IgD-negative memory B cell (primary cell): ENCODE results near the gene MRPL17. TPM values are rescaled to one million over a fixed set of nuclear protein-coding genes. Genes with fewer than 3 reads are reported as not detected.
"Not testable (repeated sequence)": the region's sequence is repeated elsewhere in the genome, so short reads cannot be mapped to it uniquely, and the experiment has no call there.

Source experiments
- H3K27ac Mint-ChIP-seq, 3 donors: one replicate each; pipeline ENCODE4 v1.8.0; 2020 to 2022; ENCODE audit warnings: mild to moderate bottlenecking in 3 of 3, mixed read lengths in 3 of 3, moderate library complexity in 1 of 3
- H3K27me3 Mint-ChIP-seq: one replicate; pipeline ENCODE4 v1.8.0; 2021; ENCODE audit warnings: mixed read lengths
- H3K36me3 Mint-ChIP-seq: one replicate; pipeline ENCODE4 v1.8.0; 2020; ENCODE audit warnings: mild to moderate bottlenecking, mixed read lengths
- H3K4me1 Mint-ChIP-seq, 3 donors: one replicate each; pipeline ENCODE4 v1.8.0; 2020 to 2022; ENCODE audit warnings: mixed read lengths in 3 of 3, mild to moderate bottlenecking in 1 of 3
- H3K4me3 Mint-ChIP-seq, 4 donors: one replicate each; pipeline ENCODE4 v1.8.0; 2020 to 2022; ENCODE audit warnings: mild to moderate bottlenecking in 4 of 4, mixed read lengths in 4 of 4, moderate library complexity in 3 of 4
- H3K9me3 Mint-ChIP-seq, 3 donors: one replicate each; pipeline ENCODE4 v1.8.0; 2020 to 2021; ENCODE audit warnings: mixed read lengths in 3 of 3, mild to moderate bottlenecking in 1 of 3
- polyA plus RNA-seq: library from polyadenylated mRNA; unstranded; fragments of 300-500 nt; fragmentation: Illumina TruSeq; gene quantifications from one replicate; pipeline ENCODE4 v1.2.3, GENCODE V29; 2021

The MRPL17 gene
- 15.8 TPM for polyA plus RNA-seq

DNA sequence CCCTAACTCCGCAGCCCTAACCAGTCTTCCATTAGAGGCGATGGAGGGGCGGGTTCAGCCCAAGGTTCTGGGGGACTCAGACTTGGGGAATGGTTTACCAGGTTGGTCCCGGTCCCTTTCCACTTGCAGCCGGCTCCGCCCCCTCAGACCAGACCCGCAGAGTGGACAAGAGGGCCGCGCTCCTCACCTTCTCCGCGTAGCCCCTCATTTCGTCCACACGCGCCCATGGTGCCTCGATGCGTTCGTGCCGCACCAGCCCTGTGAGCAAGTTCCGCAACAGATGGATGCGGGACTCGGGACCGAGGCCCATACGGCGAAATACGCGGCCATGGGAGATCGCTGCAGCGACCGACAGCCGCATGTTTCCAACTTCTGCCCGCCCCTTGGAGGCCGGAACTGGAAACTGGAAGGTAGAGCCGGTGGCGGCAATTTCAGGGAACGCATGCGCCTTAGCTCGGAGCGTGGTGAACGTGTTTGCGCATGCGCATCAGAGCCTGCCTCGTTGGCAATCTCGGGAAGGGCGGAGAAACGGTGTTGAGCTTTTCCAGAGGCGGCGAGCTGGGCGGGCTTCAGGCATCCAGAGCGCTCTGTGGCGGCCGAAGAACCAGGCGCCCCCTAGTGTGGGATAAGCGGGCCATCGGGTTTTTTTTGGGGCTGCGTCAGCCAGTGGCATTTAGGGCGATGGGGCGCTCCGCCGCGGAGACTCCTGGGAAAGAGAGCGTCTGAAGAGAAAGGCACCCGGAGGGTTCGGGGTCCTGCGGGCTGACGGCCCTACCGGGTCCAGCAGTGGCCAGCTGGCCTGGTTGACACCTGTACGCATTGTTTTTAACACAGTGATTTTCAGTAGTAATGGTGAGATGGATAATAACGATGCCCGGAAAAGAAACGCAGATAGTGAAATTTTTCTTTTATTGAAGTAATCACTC, at the start of gene MRPL17:
MRPL17 (minus strand) TSS at position 405 of the 926 bp plus-strand sequence; CDS start at position 361, 44 bp downstream.
- H3K4me3 Mint-ChIP-seq, result peak within 1 kb of the TSS; percentile 97 to 99 (median 98)
- no peaks in the 10 kb centered on the region for H3K27me3 Mint-ChIP-seq
- peak within 1 kb of the TSS; percentile 95 to 99 (median 99) for H3K27ac Mint-ChIP-seq
- no peaks in the 10 kb centered on the region for H3K9me3 Mint-ChIP-seq
- H3K36me3 Mint-ChIP-seq, result no peaks in the 10 kb centered on the region
- H3K4me1 Mint-ChIP-seq, result peaks cover 13 to 21% (median 16%) of the 10 kb centered on the region in 3 donors

DNA sequence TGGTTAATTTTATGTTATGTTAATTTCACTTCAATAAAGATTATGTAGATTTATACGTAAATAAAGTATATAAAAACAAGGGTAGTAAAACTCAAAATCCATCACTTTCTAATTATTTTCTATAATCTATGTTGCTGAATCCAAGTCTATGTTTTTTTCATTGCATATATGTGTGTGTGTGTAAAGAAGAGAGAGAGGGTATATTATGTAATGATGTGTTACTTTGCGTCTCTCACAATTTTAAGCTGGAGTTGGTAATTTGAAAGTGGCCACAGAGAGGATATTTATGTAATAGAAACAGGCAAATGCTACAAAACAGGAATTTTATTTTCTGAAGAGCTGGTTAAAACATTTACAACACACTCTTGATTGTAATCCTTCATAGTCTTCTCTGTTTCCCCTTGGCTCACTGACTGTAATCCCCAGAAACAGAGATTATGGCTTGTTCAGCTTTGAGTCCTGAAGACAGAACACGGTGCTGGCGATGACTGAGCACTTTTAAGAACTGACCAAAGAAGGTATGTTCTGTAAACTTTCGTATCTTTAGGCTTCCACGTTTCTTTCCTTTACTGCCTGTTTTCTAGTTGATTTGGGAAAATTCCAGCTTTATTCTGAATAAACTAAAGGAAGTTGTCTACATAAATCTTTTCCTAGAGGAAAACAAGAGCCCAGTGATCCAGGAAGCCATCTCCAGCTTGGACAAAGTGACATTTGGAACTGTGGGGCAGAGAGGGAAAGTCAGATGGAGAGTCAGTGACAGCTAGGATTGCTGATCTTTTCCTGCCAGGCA, 45.0 kb upstream of the MRPL17 start:
- H3K27me3 Mint-ChIP-seq, result no peaks in the 10 kb centered on the region
- peaks cover 17% of the 10 kb centered on the region for H3K36me3 Mint-ChIP-seq
- H3K4me1 Mint-ChIP-seq, result peaks cover 28 to 42% (median 34%) of the 10 kb centered on the region in 3 donors
- H3K4me3 Mint-ChIP-seq, result no peak overlapping the region
- H3K27ac Mint-ChIP-seq, result peak overlapping the region in 2 of 3 donors; percentile 31 to 71
- peaks cover 0 to 5% (median 3%) of the 10 kb centered on the region in 3 donors for H3K9me3 Mint-ChIP-seq

DNA sequence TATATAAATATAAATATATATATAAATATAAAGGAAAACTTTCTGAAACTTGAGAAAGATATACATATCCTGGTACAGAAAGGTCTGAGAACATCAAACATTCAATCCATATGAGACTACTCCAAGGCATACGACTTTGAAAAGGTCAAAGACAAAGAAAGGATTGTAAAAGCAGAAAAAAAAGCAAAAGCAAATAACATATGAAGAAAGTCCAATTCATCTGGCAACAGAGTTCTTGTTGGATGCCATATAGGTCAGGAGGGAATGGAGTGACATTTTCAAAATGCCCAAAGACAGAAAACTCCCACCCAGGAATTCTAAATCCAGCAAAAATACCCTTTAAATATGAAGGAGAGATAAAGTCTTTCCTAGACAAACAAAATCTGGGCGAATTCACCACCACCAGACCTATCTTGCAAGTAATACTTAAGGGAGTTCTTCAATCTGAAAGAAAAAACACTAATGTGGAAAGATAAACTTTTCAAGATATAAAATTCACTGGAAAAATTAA, 42.3 kb upstream of the MRPL17 start:
- Mint-ChIP-seq H3K27me3 (no peaks in the 10 kb centered on the region), H3K27ac (no peak overlapping the region), H3K36me3 (peaks cover 26% of the 10 kb centered on the region), H3K4me3 (peak overlapping the region in 2 of 4 donors; percentile 27 to 65), H3K4me1 (peaks cover 42 to 53% (median 44%) of the 10 kb centered on the region in 3 donors), H3K9me3 (peaks cover 0 to 5% (median 3%) of the 10 kb centered on the region in 3 donors)

DNA sequence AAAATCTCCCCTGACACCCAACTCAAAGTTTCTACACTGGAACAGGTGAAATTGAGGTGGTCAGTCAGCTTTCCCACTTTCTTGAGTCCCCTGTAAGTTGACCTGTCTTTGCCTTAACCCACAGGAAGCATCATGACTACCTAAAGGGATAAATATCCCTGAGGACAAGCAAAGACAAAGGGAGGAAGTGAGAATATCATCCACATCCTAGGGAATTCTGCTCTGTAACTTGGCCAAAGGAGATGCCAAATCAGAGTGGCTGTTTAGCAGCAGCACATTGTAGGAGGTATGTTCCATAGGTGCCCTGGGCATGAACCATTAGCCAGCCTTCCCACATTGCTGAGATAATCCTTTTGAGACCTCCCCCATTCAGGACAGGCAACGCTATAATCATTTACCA, 40.9 kb upstream of the MRPL17 start:
- Mint-ChIP-seq H3K27me3 (no peaks in the 10 kb centered on the region), H3K4me3 (no peak overlapping the region), H3K27ac (no peak overlapping the region), H3K4me1 (peaks cover 42 to 47% (median 43%) of the 10 kb centered on the region in 3 donors), H3K9me3 (peaks cover 0 to 5% (median 3%) of the 10 kb centered on the region in 3 donors), H3K36me3 (peaks cover 26% of the 10 kb centered on the region)

DNA sequence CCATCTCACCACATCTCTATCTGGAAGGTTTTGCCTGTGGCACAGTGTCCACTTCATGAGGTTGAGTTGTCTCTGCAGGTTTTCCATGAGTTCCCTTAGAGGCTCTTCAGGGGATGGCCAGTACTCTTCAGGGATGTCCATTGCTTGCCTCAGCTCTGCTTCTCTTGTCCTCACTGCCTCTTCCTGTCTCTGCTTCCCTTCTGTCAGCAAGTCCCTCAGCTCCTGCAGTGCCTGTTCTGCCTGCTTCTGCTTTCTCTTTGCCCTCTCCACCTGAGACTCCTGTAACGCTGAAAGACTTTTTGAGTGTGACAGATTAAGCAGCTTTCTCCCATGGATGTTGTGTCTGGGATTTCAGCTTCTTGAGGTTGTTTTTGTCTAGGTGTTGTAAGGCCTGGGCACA, 38.2 kb upstream of the MRPL17 start:
- Mint-ChIP-seq H3K27ac (peak overlapping the region in 2 of 3 donors; percentile 68 to 94), H3K4me1 (peaks cover 26 to 30% (median 27%) of the 10 kb centered on the region in 3 donors), H3K9me3 (peaks cover 0 to 3% (median 0%) of the 10 kb centered on the region in 3 donors), H3K36me3 (peaks cover 21% of the 10 kb centered on the region), H3K4me3 (peak overlapping the region in 1 of 4 donors; percentile 29), H3K27me3 (no peaks in the 10 kb centered on the region)

DNA sequence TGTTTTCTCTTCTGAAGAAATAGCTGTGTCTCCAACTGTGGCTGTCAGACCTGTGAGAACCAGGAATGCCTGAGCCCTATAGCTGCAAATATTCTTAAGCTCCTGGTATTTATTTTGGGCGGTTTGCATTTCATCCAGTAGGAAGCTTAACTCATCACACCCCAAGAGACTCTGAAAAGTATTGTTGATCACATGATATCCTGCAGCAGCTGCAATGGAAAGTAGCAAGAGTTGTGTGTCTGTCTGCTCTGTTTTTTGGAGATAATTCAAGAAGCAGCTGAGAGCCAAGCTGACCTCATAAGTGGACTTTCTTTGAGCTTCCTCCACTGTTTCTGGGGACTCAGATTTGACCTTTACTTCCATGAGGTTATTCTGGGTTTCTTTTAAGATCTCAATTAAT, 36.4 kb upstream of the MRPL17 start:
- Mint-ChIP-seq H3K27me3 (no peaks in the 10 kb centered on the region), H3K36me3 (peaks cover 24% of the 10 kb centered on the region), H3K4me1 (peaks cover 18 to 23% (median 18%) of the 10 kb centered on the region in 3 donors), H3K4me3 (peak overlapping the region in 1 of 4 donors; percentile 22), H3K9me3 (peaks cover 0 to 2% (median 0%) of the 10 kb centered on the region in 3 donors), H3K27ac (no peak overlapping the region)

DNA sequence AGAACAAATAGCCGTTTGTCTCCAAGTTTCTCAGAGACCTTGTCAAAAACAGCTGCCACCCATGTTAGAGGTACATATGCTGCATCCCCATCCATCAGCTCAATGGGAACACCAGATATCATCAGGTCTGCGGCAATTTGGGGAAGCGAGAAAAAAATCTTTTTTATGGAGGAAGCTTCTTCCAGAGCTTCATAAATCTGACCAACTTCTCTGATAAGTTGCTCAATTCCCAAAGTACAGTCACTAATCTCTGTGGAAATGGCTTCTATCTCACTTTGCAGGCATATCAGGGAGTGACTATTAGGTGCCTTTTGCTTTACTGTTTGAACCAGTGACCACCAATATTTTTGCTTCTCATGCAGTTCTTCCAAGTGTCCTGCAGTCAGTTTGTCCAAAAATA, 34.3 kb upstream of the MRPL17 start:
- Mint-ChIP-seq H3K36me3 (peaks cover 19% of the 10 kb centered on the region), H3K4me1 (peaks cover 12 to 19% (median 17%) of the 10 kb centered on the region in 3 donors), H3K4me3 (peak overlapping the region in 1 of 4 donors; percentile 3), H3K27me3 (no peaks in the 10 kb centered on the region), H3K9me3 (no peaks in the 10 kb centered on the region), H3K27ac (no peak overlapping the region)

DNA sequence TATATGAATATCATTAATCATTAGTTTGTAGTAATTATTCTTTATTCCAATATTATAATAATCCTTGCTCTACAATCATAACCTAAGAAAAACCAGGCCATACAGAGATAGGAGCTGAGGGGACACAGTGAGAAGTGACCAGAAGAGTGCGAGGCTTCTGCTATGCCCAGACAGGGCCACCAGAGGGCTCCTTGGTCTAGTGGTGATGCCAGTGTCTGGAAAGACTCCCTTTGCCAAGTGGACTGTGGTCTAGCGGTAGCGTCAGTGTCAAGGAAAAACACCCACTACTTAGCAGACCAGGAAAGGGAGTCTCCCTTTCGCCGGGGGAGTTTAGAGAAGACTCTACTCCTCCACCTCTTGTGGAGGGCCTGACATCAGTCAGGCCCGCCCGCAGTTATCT, 28.4 kb upstream of the MRPL17 start:
- not testable (repeated sequence) for H3K27ac Mint-ChIP-seq, H3K27me3 Mint-ChIP-seq, H3K36me3 Mint-ChIP-seq, H3K9me3 Mint-ChIP-seq, H3K4me3 Mint-ChIP-seq
- peaks cover 8 to 24% (median 11%) of the 10 kb centered on the region in 3 donors for H3K4me1 Mint-ChIP-seq

DNA sequence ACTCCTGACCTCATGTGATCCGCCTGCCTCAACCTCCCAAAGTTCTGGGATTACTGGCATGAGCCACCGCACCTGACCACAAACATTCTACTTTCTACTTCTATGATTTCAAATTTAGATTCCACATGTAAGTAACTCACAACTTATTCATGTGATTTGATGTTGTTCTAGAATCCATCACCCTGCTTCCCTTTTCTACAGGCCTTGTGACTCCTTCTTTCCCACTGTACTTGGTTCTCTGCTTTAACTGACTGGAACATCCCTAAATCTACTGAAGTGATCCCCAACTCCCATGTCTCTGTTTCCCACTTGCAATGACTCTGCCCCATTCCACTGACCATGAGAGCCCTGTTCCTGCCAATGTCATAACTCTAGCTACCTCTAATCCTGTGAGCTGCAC, 25.7 kb upstream of the MRPL17 start:
- Mint-ChIP-seq H3K27me3 (no peaks in the 10 kb centered on the region), H3K4me1 (peaks cover 10 to 27% (median 15%) of the 10 kb centered on the region in 3 donors), H3K27ac (peak overlapping the region in 2 of 3 donors; percentile 3 to 9), H3K9me3 (no peaks in the 10 kb centered on the region), H3K4me3 (peak overlapping the region in 1 of 4 donors; percentile 63), H3K36me3 (no peaks in the 10 kb centered on the region)

DNA sequence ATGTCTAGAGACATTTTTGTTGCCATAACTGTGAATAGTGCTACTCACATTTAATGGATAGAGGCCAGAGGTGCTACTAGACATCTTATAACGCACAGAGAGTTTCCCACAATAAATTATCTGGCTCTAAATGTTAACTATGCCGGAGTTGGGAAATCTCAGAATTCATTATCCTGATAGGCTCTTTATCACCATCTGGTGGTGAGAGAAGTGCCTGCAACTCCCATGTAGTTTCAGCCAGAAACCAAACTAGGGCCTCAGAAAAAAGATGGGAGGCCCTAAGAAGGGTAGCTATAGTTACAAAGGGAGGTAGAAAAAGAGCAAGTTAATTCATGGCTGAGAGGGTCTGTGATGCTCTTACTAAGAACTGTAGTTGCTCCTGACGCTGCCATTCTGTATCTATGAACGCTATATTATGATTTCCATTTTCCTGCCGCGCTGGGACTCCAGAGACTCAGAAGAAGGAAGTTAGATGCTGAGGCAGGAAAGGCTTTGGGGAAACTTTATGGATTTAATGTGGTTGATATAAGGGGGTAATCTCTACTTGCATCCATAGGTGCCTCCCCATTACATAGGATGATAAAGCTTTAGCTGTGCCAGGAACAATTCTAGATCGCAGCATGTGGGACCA, 22.9 kb upstream of the MRPL17 start:
- no peaks in the 10 kb centered on the region for H3K9me3 Mint-ChIP-seq
- H3K4me1 Mint-ChIP-seq, result peaks cover 8 to 27% (median 15%) of the 10 kb centered on the region in 3 donors
- H3K27me3 Mint-ChIP-seq, result no peaks in the 10 kb centered on the region
- no peaks in the 10 kb centered on the region for H3K36me3 Mint-ChIP-seq
- H3K4me3 Mint-ChIP-seq, result no peak overlapping the region
- peak overlapping the region in 1 of 3 donors; percentile 79 for H3K27ac Mint-ChIP-seq

DNA sequence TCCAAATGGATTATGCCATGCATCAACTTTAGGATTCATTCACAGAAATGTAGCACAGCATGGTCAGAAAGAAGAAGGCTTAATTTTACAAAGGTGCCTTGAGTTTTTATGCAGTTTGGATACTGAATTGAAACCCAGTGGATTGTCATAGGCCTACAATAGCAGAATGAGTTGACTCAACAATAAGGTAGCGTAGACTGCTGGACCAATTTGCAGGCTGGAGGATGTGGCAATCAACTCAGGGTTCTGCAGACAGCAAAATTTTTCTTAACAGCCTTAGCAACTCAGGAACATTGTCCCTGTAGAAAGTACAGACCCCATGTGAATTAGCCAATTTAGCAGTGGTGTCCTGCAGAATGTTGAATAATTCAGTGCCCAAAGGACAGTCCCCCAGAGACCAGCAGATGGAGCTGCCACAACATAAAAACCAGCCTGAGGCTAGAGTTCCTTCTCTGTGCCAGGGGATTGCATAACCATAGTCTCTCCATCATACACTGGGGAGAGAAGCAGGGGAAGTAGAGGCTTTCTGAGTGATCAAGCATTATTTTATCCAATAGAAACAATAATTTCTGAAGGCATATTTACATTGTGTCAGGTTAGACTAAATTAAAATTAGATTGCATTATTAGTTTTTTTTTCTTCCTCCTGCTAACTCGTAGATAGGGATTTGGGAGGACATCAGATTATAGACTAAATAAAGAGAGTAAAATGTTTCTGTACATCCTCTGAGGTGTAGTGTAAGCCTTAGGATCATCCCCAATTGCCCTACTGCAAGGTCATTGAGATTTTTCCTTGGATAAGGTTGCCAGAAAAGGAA, 20.3 kb upstream of the MRPL17 start:
- H3K27ac Mint-ChIP-seq, result peak overlapping the region in 1 of 3 donors; percentile 53
- H3K4me1 Mint-ChIP-seq, result peaks cover 3 to 17% (median 9%) of the 10 kb centered on the region in 3 donors
- H3K9me3 Mint-ChIP-seq, result no peaks in the 10 kb centered on the region

DNA sequence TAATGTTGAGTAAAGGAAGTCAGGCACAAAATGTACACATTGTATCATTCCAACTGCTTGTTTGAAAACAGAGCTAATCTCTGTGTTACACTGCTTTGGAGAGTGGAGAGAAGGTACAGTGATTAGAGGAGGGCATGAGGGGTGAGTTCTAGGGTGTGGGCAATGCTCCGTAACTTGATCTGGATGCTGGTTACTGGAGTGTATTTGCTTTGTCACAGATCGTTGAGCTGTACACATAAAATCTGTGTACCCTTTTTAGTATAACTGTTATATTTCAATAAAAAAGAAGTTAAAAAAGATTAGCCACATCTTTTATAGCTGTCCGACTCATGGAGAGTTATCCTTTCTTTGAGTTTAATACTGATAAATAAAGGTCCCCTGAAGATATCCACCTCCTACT, 18.8 kb upstream of the MRPL17 start:
- H3K9me3 Mint-ChIP-seq, H3K4me3 Mint-ChIP-seq, H3K36me3 Mint-ChIP-seq, H3K27me3 Mint-ChIP-seq: not testable (repeated sequence)
- Mint-ChIP-seq H3K4me1 (peaks cover 4 to 13% (median 9%) of the 10 kb centered on the region in 3 donors), H3K27ac (peak overlapping the region in 1 of 3 donors; percentile 89)

More for the DNA sequence above, 20.3 kb upstream of the MRPL17 start:
- Mint-ChIP-seq H3K4me3 (no peak overlapping the region), H3K36me3 (no peaks in the 10 kb centered on the region), H3K27me3 (no peaks in the 10 kb centered on the region)

DNA sequence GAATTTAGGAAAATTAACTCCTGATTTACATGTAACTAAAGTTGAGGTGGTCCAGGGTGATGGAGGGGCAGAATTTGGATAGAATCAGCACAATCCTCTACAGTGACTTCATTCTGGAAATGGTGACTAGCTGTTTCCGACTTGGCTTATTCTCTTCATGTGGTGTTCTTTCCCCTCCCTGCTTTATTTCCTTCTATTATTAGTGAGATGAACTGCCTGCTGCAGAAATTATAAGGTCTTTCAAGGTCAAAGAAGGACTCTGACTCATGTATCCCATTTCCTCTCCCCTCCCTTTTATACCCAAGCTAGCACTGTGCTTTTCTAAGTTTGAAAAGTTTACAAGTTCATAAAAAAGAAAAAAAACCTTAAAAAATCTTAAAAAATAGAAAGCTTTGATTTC, 12.2 kb upstream of the MRPL17 start:
- Mint-ChIP-seq H3K27me3 (no peaks in the 10 kb centered on the region), H3K27ac (peak overlapping the region in 1 of 3 donors; percentile 53), H3K4me1 (peaks cover 0 to 4% (median 1%) of the 10 kb centered on the region in 3 donors)

DNA sequence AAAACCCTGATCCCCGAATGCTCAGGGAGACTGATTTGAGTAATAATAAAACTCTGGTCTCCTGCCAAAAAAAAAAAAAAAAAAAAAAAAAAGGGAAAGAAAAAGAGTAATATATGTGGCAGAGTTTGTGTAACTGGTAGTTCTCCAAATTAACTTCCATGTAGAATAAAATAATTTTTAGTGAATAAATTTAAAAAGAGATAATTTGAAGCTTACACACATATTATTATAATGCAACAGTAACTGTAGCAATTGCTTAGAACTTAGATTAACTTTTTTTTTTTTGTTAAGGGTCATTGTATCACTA, 11.0 kb upstream of the MRPL17 start:
- Mint-ChIP-seq H3K9me3 (no peaks in the 10 kb centered on the region), H3K4me3 (no peak overlapping the region), H3K27ac (no peak overlapping the region), H3K4me1 (peaks cover 0 to 4% (median 1%) of the 10 kb centered on the region in 3 donors), H3K27me3 (no peaks in the 10 kb centered on the region), H3K36me3 (peaks cover 5% of the 10 kb centered on the region)

More for the DNA sequence above, 12.2 kb upstream of the MRPL17 start:
- Mint-ChIP-seq H3K36me3 (peaks cover 5% of the 10 kb centered on the region), H3K4me3 (no peak overlapping the region), H3K9me3 (no peaks in the 10 kb centered on the region)
